NCI-H1436 (cell line): ENCODE results near the gene MTA1.

Experiments used
- DNase-seq: peaks from one replicate; lab custom pipeline; 2025; lab: John Stamatoyannopoulos, UW

Gene MTA1

DNA sequence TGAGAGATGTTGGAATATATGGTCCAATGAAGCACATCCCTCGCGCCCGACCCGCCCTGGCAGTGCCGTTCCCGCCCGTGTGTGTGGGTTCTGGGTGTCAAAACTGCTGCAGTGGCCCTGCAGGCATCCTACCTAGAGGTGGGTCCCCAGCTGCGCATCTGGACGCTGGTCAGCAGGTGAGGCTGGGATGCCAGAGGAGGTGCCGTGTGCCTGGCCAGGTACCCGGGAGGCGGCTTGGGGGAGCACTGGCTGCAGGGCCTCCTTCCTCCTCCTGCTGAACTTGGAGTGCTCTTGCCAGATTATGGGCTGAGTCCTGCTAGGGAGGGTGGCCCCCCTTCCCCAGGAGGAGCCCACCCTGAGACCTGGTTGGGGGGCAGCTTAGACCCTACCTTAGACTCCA lies 5.2 kb downstream of the MTA1 start:
- DNase-seq, result no peak

- DNase-seq, result no peak
Measured at GRCh38 chr14:105425823-105426247, 6.2 kb downstream of the MTA1 start.

GRCh38 chr14:105426416-105427130 lies 6.9 kb downstream of the MTA1 start:
- DNase-seq, result no peak

DNA sequence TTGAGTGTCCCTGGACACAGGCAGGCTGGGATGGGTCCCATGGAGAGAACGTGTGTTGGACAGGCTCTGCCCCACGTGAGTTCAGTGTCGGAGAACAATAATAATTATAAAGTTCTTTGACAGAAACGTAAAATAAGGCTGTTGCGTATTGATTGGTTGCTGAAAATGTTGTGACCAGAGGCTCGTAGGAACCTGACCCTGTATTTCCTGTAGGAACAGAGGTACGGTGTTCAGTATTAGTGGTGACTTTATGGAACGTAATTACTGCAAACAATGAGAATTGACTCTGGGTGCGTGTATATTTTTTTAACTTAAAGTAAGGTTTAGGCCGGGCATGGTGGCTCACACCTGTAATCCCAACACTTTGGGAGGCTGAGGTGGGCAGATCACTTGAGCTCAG lies 7.8 kb downstream of the MTA1 start:
- DNase-seq, result no peak

DNA sequence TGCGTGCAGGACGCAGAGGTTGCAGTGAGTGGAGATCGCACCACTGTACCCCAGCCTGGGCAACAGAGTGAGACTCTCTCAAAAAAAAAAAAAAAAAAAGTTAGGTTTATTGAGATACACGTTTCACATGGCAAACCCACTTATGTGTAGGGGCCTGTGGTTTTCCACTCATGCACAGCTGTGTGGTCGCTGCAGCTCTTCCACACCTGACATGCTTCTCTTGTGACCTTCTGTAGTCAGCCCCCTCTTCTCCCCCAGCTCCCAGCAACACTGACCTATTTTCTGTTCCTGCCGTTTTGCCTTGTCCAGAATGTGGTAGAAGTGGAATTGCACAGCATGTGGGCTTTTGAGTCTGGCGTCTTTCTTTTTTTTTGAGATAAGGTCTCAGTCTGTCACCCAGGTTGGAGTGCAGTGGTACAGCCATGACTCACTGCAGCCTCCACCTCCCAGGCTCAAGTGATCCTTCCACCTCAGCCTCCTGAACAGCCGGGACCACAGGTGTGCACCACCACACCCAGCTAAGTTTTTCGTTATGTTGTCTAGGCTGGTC lies 8.4 kb downstream of the MTA1 start:
- DNase-seq, result no peak

DNA sequence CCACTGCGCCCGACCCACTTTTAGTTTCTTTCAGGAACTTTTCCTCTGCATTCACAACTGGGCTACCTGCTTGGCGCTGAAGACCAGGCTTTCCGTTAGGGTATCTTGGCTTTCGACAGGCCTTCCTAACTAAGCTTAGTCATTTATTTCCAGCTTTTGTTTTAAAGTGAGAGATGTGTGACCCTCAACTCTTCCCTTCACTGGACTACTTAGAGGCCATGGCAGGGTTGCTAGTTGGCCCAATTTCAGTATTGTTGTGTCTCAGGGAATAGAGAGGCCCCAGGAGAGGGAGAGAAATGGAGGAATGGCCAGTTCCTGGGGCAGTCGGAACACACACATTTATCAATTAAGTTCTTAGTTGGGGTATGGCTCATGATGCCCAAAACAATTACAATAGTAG lies 10.4 kb downstream of the MTA1 start:
- DNase-seq, result no peak

GRCh38 chr14:105430565-105430964 lies 10.9 kb downstream of the MTA1 start:
- no peak for DNase-seq

DNA sequence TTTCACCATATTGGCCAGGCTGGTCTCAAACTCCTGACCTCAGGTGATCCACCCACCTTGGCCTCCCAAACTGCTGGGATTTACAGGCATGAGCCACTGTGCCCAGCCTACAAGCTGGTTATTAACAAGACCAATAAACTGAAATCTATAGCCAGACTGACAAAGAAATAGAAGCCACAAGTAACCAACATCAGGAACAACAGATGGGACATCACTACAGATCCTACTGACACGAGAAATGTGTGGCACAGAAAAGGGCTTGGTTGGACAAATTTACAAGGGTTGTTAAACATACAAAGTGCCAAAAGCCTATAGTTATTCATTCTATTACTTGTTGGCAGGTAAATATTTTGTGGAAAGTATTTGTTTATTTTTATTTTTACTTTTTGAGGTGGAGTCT lies 11.6 kb downstream of the MTA1 start:
- no peak for DNase-seq

DNA sequence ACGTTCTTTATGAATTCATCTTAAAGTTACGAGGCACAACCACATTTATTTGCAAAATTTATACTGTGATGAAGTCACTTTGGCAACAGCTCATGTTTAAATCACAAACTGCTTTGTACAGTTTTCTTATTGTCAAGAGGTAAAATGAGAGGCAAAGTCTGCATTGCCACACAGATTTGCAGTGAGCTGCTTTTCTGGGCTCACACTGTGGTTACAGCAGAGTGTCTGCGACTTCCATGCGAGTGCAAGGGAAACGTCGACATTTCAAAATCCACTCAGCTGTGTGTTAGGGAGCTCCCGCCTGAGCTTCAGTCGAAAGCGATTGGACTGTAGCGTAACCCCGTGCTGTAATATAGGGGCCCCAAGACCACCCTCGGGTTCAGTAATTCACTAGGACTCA lies 13.0 kb downstream of the MTA1 start:
- no peak for DNase-seq

DNA sequence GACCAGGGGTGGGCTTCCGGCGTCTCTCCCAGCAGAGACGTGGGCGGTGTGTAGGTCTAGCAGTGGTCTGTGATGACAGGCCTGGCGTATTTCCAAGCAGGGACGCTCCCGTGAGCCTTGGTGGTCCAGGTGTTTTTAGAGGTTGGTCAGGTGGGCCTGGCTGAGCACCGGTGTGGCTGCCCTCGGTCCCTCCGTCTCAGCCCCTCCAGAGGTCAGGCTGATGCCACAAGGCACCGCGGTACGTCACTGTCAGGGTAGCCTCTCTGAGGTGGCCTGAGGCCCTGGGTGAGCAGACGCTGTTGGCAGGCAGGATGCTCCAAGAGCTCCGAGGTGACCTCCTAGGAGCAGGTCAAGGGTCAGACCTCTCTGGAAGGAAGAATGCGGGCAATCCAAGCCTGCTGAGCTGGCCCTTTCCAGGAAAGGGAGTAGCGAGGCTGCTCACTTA lies 13.6 kb downstream of the MTA1 start:
- no peak for DNase-seq

DNA sequence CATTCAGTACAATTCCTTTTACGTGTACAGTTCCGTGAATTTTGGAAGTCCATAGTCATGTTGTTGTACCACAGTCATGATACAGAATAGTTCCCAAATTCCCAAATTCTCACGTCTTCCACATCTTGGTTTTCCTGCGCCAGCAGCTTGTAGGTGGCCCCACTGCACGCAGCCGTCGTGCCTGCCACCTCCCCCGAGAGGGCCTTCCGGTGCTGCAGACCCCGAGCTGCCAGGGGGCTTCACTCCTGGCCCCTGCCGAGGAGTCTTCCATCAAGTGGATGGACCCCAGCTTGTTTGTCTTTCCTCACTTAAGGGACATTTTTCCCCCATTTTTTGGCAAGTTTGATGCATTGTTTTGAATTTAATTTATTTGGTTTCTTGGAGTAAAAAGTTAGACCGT lies 16.8 kb downstream of the MTA1 start:
- no peak for DNase-seq

GRCh38 chr14:105436891-105437722 lies 17.5 kb downstream of the MTA1 start:
- peak; percentile 6 for DNase-seq

- no peak for DNase-seq
Measured at GRCh38 chr14:105437723-105438500, 18.3 kb downstream of the MTA1 start.

GRCh38 chr14:105439179-105439578 lies 19.6 kb downstream of the MTA1 start:
- DNase-seq, result no peak

DNA sequence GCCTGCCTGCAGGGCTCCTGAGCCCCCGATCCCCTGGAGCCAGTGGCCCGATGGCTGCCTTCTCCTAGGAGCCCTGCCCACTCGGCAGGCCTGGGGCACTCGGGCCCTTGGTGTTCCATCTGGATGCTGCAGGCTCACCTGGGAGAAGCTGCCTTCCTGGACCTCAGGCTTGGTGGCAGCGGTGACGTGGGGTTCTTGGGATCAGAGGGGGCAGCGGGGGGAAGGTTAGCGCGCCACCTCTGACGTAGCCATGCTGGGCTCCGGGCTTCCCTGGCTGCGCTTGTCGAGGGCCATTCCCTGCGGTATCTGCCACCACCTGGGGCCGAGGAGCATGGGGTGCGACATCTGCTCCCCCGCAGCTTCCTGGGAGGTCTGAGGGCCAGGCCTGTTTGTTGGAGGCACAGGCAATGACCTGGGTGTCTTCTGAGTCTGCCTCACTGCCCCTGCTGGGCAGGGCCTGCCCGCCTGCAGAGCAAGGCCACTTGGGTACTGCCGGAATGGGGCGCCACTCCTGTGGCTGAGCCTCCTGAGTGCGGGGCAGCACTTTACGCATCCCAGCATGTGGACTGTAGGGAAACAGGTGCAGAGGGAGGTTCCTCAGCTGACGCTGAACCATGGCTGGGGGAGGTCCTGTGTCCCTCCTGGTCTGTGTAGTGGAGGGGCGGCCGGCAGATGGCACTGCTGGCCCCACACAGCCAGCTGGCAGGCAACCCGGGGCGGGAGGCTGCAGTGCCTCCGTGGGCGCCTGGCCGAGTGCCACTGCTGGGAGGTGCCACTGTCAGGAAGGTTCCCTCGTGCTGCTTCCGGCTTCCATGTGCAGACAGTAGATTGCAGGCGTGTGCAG lies 20.3 kb downstream of the MTA1 start:
- DNase-seq, result no peak

GRCh38 chr14:105440554-105440900 lies 20.9 kb downstream of the MTA1 start:
- no peak for DNase-seq

DNA sequence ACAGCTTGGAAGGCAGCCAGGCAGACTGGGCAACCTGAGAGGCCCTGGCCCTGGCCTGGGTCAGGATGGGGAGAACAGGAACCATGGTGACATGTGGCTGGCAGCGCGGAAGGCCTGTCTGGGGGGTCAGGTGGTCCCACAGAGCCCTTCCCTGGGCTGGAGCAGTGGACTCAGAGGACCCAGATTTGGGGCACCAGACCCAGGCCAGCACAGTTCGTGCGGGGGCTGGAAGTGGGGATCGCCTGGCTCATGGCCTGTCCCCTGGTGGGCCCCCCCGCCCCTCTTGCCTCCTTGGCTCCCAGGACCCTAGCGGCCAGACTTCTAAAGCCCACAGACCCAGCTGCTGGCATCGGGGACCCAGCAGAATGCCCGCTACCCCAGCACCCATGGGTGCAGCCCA lies 21.4 kb downstream of the MTA1 start:
- DNase-seq, result no peak

DNA sequence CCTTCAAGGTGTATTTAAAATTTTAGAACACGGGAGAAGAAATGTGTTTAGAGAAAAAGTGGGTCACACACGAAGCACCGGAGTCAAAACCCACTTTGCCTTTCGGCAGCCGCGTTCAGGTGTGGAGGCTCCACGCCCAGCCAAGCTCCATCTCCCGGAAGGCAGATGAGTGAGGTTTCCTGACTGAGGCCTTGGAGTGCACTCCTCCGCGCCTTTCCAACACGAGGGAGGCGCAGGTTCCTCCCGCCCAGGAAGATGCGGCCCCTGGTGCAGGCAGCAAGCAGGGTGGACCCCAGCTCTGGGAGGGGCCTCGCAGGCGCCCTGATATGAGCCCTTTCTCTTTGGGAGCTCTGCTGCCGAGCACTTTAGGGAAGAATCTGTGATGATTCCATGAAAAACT lies 22.5 kb downstream of the MTA1 start:
- no peak for DNase-seq

DNA sequence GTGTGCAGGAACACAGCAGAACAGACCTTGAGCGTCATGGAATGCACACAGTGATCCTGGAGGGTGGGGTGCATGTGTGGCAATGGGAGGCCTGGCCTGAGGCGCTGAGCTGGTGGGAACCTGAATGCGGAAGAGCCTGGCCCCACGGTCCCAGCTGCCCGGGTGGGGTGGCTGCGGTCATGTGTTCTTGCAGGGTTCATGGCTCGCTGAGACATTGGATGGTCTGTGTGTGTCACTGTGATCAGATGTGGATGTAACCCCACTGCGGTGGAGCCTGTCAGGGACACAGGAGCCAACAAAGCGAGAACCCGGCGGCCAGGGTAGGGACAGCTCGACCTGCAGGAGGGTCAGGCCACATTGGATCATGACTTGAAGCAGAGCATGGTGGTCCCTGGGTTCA lies 23.2 kb downstream of the MTA1 start:
- no peak for DNase-seq

GRCh38 chr14:105444859-105445258 lies 25.2 kb downstream of the MTA1 start:
- DNase-seq, result no peak

- no peak for DNase-seq
Measured at GRCh38 chr14:105445290-105445689, 25.7 kb downstream of the MTA1 start.
